ENCODE results near the gene ZNF521.

- TF ChIP-seq CTCF (IDR thresholded peaks at IDR 0.05) (no peak), POLR2A (IDR thresholded peaks at IDR 0.05) (no peak), POLR2AphosphoS5 (IDR thresholded peaks at IDR 0.05) (no peak)
Observed at GRCh38 chr18:25141886-25142285, 210.1 kb downstream of the ZNF521 start.

All from upper lobe of left lung (tissue), 4 donors.